ENCODE data around the gene USP53.
A peak's percentile ranks its signal among the peaks of the same experiment; 100 is the strongest.

USP53 gene

GRCh38 chr4:119310826-119311225, 98.3 kb downstream of the USP53 start:
- no peak for DNase-seq
- no CpG with 5 or more reads among the region's 1 CpG for WGBS (ENCODE audit: extremely low coverage, insufficient coverage, low lambda C conversion rate)

GRCh38 chr4:119313237-119313636, 100.7 kb downstream of the USP53 start:
- Histone ChIP-seq H3K36me3 (ENCODE audit: control insufficient read depth, insufficient read depth, low read length) (no peaks in the 10 kb centered on the region), H3K4ac (ENCODE audit: low read depth, low read length) (no peak overlapping the region), H2AK5ac (ENCODE audit: low read length) (no peak overlapping the region), H3K79me1 (ENCODE audit: low read length) (no peaks in the 10 kb centered on the region), H3K79me2 (ENCODE audit: control insufficient read depth, insufficient read depth, low read length) (no peaks in the 10 kb centered on the region), H3K9ac (ENCODE audit: low read length) (no peak overlapping the region), H3K56ac (ENCODE audit: low read length) (no peak overlapping the region), H3K4me1 (ENCODE audit: control insufficient read depth, low read depth, low read length) (no peaks in the 10 kb centered on the region), H3K18ac (ENCODE audit: low read length) (no peak overlapping the region), H3K4me3 (ENCODE audit: low read length) (no peak overlapping the region), H2BK120ac (ENCODE audit: low read depth, low read length) (no peak overlapping the region), H3K4me2 (ENCODE audit: low read length) (no peak overlapping the region), H2BK5ac (ENCODE audit: low read length) (no peak overlapping the region), H2BK15ac (replicated peaks; ENCODE audit: low read depth) (no peak overlapping the region), H3K27me3 (ENCODE audit: insufficient read depth, low read length, poor library complexity) (no peaks in the 10 kb centered on the region), H3K27ac (ENCODE audit: low read depth, low read length) (no peak overlapping the region), H3K23ac (ENCODE audit: low read length) (no peak overlapping the region), H4K8ac (ENCODE audit: low read depth, low read length) (no peak overlapping the region), H4K5ac (ENCODE audit: low read length) (no peak overlapping the region)
- no peak for DNase-seq

More at GRCh38 chr4:119310826-119311225, 98.3 kb downstream of the USP53 start:
- H3K36me3 ChIP-seq (ENCODE audit: control insufficient read depth, insufficient read depth, low read length), result no peaks in the 10 kb centered on the region
- no peak overlapping the region for H3K56ac ChIP-seq (ENCODE audit: low read length)
- H3K4me3 ChIP-seq (ENCODE audit: low read length), result no peak overlapping the region
- H4K5ac ChIP-seq (ENCODE audit: low read length), result no peak overlapping the region
- no peak overlapping the region for H3K9ac ChIP-seq (ENCODE audit: low read length)
- no peaks in the 10 kb centered on the region for H3K79me1 ChIP-seq (ENCODE audit: low read length)
- H3K23ac ChIP-seq (ENCODE audit: low read length), result no peak overlapping the region
- no peak overlapping the region for H2BK120ac ChIP-seq (ENCODE audit: low read depth, low read length)
- no peaks in the 10 kb centered on the region for H3K79me2 ChIP-seq (ENCODE audit: control insufficient read depth, insufficient read depth, low read length)
- no peak overlapping the region for H2BK15ac ChIP-seq (replicated peaks; ENCODE audit: low read depth)
- no peak overlapping the region for H2BK5ac ChIP-seq (ENCODE audit: low read length)
- H3K27ac ChIP-seq (ENCODE audit: low read depth, low read length), result no peak overlapping the region
- no peaks in the 10 kb centered on the region for H3K27me3 ChIP-seq (ENCODE audit: insufficient read depth, low read length, poor library complexity)
- no peak overlapping the region for H4K8ac ChIP-seq (ENCODE audit: low read depth, low read length)
- no peak overlapping the region for H3K4me2 ChIP-seq (ENCODE audit: low read length)
- H3K4me1 ChIP-seq (ENCODE audit: control insufficient read depth, low read depth, low read length), result no peaks in the 10 kb centered on the region
- H2AK5ac ChIP-seq (ENCODE audit: low read length), result no peak overlapping the region
- H3K4ac ChIP-seq (ENCODE audit: low read depth, low read length), result no peak overlapping the region
- H3K18ac ChIP-seq (ENCODE audit: low read length), result no peak overlapping the region

DNA sequence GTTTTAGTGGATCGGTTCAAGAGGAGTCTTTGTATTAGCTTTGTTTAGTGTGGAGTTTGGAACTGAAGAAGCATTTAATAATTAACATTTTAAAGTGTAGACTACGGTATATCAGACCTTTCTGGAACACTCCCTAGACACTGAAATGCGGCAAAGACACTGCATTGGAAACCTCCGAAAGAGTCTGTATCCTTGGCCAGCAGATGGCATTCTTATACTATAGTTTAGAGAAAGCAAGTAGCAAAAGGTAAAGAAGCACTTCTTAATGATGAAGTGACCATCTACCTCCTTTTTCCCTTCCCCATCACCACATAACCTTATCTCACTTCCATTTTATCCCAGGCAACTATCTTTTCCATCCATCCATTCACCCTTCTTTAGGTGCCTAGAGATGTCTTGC, 101.8 kb downstream of the USP53 start:
- no CpG with 5 or more reads among the region's 4 CpGs for WGBS (ENCODE audit: extremely low coverage, insufficient coverage, low lambda C conversion rate)
- Histone ChIP-seq H2AK5ac (ENCODE audit: low read length) (no peak overlapping the region), H3K4me1 (ENCODE audit: control insufficient read depth, low read depth, low read length) (no peaks in the 10 kb centered on the region), H3K79me2 (ENCODE audit: control insufficient read depth, insufficient read depth, low read length) (no peaks in the 10 kb centered on the region), H3K4me3 (ENCODE audit: low read length) (no peak overlapping the region), H3K23ac (ENCODE audit: low read length) (no peak overlapping the region), H4K5ac (ENCODE audit: low read length) (no peak overlapping the region), H3K27me3 (ENCODE audit: insufficient read depth, low read length, poor library complexity) (no peaks in the 10 kb centered on the region), H2BK5ac (ENCODE audit: low read length) (no peak overlapping the region), H3K9ac (ENCODE audit: low read length) (no peak overlapping the region), H2BK15ac (replicated peaks; ENCODE audit: low read depth) (no peak overlapping the region), H3K27ac (ENCODE audit: low read depth, low read length) (no peak overlapping the region), H3K18ac (ENCODE audit: low read length) (no peak overlapping the region), H3K56ac (ENCODE audit: low read length) (no peak overlapping the region), H3K36me3 (ENCODE audit: control insufficient read depth, insufficient read depth, low read length) (no peaks in the 10 kb centered on the region), H3K4me2 (ENCODE audit: low read length) (no peak overlapping the region), H2BK120ac (ENCODE audit: low read depth, low read length) (no peak overlapping the region), H3K79me1 (ENCODE audit: low read length) (no peaks in the 10 kb centered on the region), H4K8ac (ENCODE audit: low read depth, low read length) (no peak overlapping the region), H3K4ac (ENCODE audit: low read depth, low read length) (no peak overlapping the region)
- DNase-seq, result peak; percentile 66

- WGBS (ENCODE audit: extremely low coverage, insufficient coverage, low lambda C conversion rate), result no CpG with 5 or more reads among the region's 2 CpGs
- no peak overlapping the region for H4K8ac ChIP-seq (ENCODE audit: low read depth, low read length)
These were observed 102.5 kb downstream of the USP53 start for GRCh38 chr4:119315036-119315435.

GRCh38 chr4:119317990-119318389, 105.5 kb downstream of the USP53 start:
- WGBS (ENCODE audit: extremely low coverage, insufficient coverage, low lambda C conversion rate), result no CpG with 5 or more reads among the region's 2 CpGs
- no peak overlapping the region for H3K23ac ChIP-seq (ENCODE audit: low read length)
- no peak overlapping the region for H3K9ac ChIP-seq (ENCODE audit: low read length)

More at GRCh38 chr4:119315036-119315435, 102.5 kb downstream of the USP53 start:
- Histone ChIP-seq H3K4me3 (ENCODE audit: low read length) (no peak overlapping the region), H3K23ac (ENCODE audit: low read length) (no peak overlapping the region), H3K27me3 (ENCODE audit: insufficient read depth, low read length, poor library complexity) (no peaks in the 10 kb centered on the region), H3K4me2 (ENCODE audit: low read length) (no peak overlapping the region), H3K27ac (ENCODE audit: low read depth, low read length) (no peak overlapping the region), H2BK5ac (ENCODE audit: low read length) (no peak overlapping the region), H3K56ac (ENCODE audit: low read length) (no peak overlapping the region), H3K4me1 (ENCODE audit: control insufficient read depth, low read depth, low read length) (no peaks in the 10 kb centered on the region), H2BK120ac (ENCODE audit: low read depth, low read length) (no peak overlapping the region), H3K79me2 (ENCODE audit: control insufficient read depth, insufficient read depth, low read length) (no peaks in the 10 kb centered on the region), H3K18ac (ENCODE audit: low read length) (no peak overlapping the region), H2BK15ac (replicated peaks; ENCODE audit: low read depth) (no peak overlapping the region), H2AK5ac (ENCODE audit: low read length) (no peak overlapping the region), H4K5ac (ENCODE audit: low read length) (no peak overlapping the region), H3K4ac (ENCODE audit: low read depth, low read length) (no peak overlapping the region), H3K79me1 (ENCODE audit: low read length) (no peaks in the 10 kb centered on the region), H3K9ac (ENCODE audit: low read length) (no peak overlapping the region), H3K36me3 (ENCODE audit: control insufficient read depth, insufficient read depth, low read length) (no peaks in the 10 kb centered on the region)
- no peak for DNase-seq

DNA sequence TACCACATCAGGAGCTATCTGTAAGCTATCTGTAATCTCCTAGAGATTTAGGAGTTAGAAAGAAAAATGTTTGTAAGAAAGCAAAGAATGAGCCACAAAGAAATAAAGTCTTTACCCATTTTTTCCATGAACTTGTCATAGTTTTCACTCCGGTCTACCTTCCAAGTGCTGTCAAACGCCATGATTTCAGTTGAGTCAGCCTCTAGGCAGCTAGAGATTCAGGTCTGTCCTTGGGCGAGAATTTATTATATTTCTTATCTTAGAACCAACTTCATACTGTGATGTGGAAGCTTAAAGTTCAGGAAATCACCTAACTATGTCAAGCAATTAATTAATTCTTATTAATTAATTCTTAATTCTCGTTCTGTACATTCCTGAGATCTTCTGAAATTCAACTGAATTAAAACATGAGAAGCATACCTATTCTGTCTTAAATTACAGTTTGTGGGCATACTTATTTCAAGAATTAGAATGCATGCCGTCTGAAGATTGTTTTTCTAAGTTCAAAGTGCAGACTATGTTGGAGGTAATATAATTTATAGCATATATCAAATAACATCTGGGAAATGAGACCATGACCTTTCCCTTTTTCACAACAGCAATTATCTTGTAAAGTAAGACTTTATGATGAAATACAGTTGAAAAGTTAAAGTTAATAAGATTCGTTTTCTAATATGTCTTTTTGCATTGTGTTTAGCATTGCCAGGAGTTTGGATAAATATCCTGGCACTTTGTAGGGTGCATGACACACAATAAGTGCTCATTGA, 109.6 kb downstream of the USP53 start, which contains the start of gene FABP2:
Gene FABP2 (minus strand): TSS at position 218 of the 767 bp plus-strand sequence. CDS start 36 bp downstream, at position 182.
- H3K4me2 ChIP-seq (ENCODE audit: low read length), result no peak within 1 kb of the TSS
- no peaks in the 10 kb centered on the region for H3K27me3 ChIP-seq (ENCODE audit: insufficient read depth, low read length, poor library complexity)
- H2BK120ac ChIP-seq (ENCODE audit: low read depth, low read length), result no peak within 1 kb of the TSS
- no peak within 1 kb of the TSS for H2BK5ac ChIP-seq (ENCODE audit: low read length)
- no peak within 1 kb of the TSS for H3K27ac ChIP-seq (ENCODE audit: low read depth, low read length)
- H3K9ac ChIP-seq (ENCODE audit: low read length), result no peak within 1 kb of the TSS
- H3K4me1 ChIP-seq (ENCODE audit: control insufficient read depth, low read depth, low read length), result no peaks in the 10 kb centered on the region
- no peak for DNase-seq
- H3K23ac ChIP-seq (ENCODE audit: low read length), result no peak within 1 kb of the TSS
- H3K18ac ChIP-seq (ENCODE audit: low read length), result no peak within 1 kb of the TSS
- no peak within 1 kb of the TSS for H4K5ac ChIP-seq (ENCODE audit: low read length)
- no peaks in the 10 kb centered on the region for H3K79me1 ChIP-seq (ENCODE audit: low read length)
- H2BK15ac ChIP-seq (replicated peaks; ENCODE audit: low read depth), result no peak within 1 kb of the TSS
- no peaks in the 10 kb centered on the region for H3K36me3 ChIP-seq (ENCODE audit: control insufficient read depth, insufficient read depth, low read length)
- no peak within 1 kb of the TSS for H3K4ac ChIP-seq (ENCODE audit: low read depth, low read length)
- H3K4me3 ChIP-seq (ENCODE audit: low read length), result no peak within 1 kb of the TSS
- WGBS (ENCODE audit: extremely low coverage, insufficient coverage, low lambda C conversion rate), result no CpG with 5 or more reads among the region's 6 CpGs
- H3K56ac ChIP-seq (ENCODE audit: low read length), result no peak within 1 kb of the TSS
- H2AK5ac ChIP-seq (ENCODE audit: low read length), result no peak within 1 kb of the TSS
- H3K79me2 ChIP-seq (ENCODE audit: control insufficient read depth, insufficient read depth, low read length), result no peaks in the 10 kb centered on the region
- H4K8ac ChIP-seq (ENCODE audit: low read depth, low read length), result no peak within 1 kb of the TSS

More at GRCh38 chr4:119317990-119318389, 105.5 kb downstream of the USP53 start:
- no peaks in the 10 kb centered on the region for H3K79me2 ChIP-seq (ENCODE audit: control insufficient read depth, insufficient read depth, low read length)
- no peak overlapping the region for H4K5ac ChIP-seq (ENCODE audit: low read length)
- H3K36me3 ChIP-seq (ENCODE audit: control insufficient read depth, insufficient read depth, low read length), result no peaks in the 10 kb centered on the region
- no peak overlapping the region for H2BK15ac ChIP-seq (replicated peaks; ENCODE audit: low read depth)
- no peaks in the 10 kb centered on the region for H3K79me1 ChIP-seq (ENCODE audit: low read length)
- H3K4me3 ChIP-seq (ENCODE audit: low read length), result no peak overlapping the region
- H3K4ac ChIP-seq (ENCODE audit: low read depth, low read length), result no peak overlapping the region
- no peak for DNase-seq
- no peak overlapping the region for H2AK5ac ChIP-seq (ENCODE audit: low read length)
- H3K18ac ChIP-seq (ENCODE audit: low read length), result no peak overlapping the region
- H2BK5ac ChIP-seq (ENCODE audit: low read length), result no peak overlapping the region
- no peak overlapping the region for H3K27ac ChIP-seq (ENCODE audit: low read depth, low read length)
- no peak overlapping the region for H4K8ac ChIP-seq (ENCODE audit: low read depth, low read length)
- H3K27me3 ChIP-seq (ENCODE audit: insufficient read depth, low read length, poor library complexity), result no peaks in the 10 kb centered on the region
- no peak overlapping the region for H2BK120ac ChIP-seq (ENCODE audit: low read depth, low read length)
- H3K4me2 ChIP-seq (ENCODE audit: low read length), result no peak overlapping the region
- H3K4me1 ChIP-seq (ENCODE audit: control insufficient read depth, low read depth, low read length), result no peaks in the 10 kb centered on the region
- no peak overlapping the region for H3K56ac ChIP-seq (ENCODE audit: low read length)
